HG03565 (cell line): ENCODE data around the gene NDUFA13.

ENCODE experiments used
- ATAC-seq: cut with Tn5 transposase; IDR thresholded peaks from one replicate; pipeline ENCODE4 v1.9.1; 2021; ENCODE audit warnings: mild to moderate bottlenecking, moderate library complexity; ENCODE audit not compliant: unreplicated experiment

NDUFA13 gene

GRCh38 chr19:19531951-19532805, 16.2 kb downstream of the NDUFA13 start:
- ATAC-seq, result no peak

DNA sequence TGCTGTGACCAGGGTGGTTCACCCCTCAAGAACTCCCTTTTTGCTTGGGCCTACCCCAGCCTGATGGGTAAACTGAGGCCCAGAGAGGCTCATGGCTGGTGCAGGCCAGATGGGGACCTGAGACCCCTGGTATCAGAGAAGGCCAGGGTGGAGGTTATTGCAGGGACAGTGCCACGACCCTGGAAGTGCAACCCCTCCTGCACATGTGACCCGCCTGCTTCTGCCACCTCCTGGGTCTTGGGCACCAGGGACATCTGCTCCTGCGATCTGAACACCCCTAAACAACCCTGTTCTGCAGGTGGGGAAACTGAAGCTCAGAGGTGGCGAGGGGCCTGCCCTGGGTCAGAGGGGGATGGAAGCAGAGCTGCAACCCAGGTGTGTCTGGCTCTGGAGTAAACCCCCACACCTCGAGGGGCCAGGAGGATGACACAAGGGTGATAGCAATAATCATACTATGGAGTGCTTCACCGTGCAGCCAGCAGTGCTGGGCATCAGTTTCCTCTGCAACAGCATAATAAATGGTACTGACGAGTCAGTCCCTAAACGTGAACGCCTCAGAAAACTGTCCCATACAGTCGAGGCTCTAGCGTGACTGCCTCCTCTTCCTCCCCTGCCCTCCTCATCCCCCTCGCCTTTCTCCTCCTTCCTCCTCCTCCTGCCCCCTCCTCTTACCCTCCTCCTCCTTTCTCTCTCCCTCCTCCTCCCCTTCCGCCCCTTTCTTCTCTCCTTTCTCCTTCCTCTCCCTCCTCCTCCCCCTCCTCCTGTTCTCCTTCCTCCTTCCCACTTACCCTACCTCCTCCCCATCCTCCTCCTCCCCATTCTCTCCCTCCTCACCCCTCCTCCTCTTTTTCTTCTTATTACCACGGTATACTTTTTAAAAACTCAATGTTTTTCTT, 17.0 kb downstream of the NDUFA13 start:
- no peak for ATAC-seq

GRCh38 chr19:19533841-19534240, 17.8 kb downstream of the NDUFA13 start:
- ATAC-seq, result no peak

GRCh38 chr19:19534556-19535265, 18.7 kb downstream of the NDUFA13 start:
- ATAC-seq, result no peak

- no peak for ATAC-seq
Measured at GRCh38 chr19:19535311-19536191, 19.5 kb downstream of the NDUFA13 start.

DNA sequence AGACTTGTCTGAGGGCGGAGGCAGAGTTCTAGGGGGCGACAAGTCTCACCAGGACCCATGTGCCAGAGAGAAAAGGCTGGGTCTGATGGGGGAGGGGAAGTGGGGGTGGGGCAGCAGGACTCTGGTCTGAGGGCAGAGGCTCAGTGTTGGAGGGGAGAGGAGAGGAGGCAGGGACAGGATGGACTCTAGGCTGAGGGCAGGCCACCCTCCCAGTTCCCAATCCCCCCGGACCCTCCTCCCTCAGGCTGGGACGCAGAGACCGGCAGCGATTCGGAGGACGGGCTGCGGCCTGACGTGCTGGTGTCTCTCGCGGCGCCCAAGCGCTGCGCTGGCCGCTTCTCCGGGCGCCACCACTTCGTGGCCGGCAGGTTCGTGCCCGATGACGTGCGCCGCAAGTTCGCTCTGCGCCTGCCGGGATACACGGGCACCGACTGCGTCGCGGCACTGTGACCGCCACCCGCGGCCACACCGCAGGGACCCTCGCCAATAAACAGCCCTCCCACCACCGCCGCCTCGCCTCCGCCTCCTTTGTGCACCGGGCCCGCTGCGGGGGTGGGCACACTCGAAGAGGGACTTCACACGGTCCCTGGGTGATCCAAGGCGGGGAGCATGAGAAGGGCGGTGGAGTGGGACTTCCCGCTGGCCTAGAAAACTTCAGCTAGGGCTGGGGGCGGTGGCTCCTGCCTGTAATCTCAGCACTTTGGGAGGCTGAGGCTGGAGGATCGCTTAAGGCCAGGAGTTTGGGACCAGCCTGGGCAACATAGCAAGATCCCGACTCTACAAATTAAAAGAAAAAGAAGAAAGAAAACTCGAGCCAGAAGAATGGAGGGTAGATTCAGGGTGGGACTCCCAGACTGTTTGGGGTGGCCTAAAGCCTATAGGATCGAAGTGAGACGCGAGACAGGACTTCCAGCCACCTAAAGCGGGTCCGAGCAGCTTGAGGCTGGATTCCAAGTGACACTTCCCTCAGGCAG, 21.3 kb downstream of the NDUFA13 start:
- ATAC-seq, result no peak

DNA sequence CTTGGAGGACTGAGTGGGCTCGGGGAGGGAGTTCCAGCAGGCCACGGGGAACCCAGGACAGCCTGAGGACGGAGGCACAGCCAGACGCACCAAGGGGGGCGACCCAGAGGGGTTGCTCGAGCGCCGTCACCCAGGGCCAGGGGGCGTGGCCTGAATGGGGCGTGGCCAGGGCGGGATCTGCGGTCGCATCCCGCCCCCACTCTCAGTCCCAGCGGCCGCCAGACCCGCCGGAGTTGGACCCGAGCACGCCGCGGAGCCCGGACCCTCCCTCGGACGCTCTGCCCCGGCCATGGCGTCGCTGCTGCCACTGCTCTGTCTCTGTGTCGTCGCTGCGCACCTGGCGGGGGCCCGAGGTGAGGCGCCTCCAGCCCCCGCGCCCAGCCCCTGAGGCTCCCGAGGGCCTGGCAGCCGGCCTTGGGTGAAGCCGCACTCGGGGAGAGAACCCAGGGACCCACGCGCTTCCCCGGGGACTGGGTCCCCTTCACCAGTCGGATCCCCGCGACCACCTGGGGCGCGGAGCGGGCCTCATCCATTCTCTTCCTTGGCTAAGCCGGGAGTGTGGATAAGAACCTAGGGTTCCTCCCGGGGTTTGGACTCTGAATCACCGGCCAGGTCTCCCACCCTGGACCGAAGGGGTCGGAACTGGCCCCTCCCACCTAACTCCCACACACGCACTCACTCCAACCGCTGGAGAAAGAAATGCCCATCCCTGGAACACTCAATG, 22.2 kb downstream of the NDUFA13 start, which contains the start of gene CILP2:
Gene CILP2 (plus strand): TSS at position 205 of the 724 bp plus-strand sequence. CDS start 85 bp downstream, at position 290.
- no peak for ATAC-seq

GRCh38 chr19:19538785-19539166, 22.8 kb downstream of the NDUFA13 start:
- ATAC-seq, result no peak

GRCh38 chr19:19539698-19540063, 23.7 kb downstream of the NDUFA13 start:
- ATAC-seq, result no peak

DNA sequence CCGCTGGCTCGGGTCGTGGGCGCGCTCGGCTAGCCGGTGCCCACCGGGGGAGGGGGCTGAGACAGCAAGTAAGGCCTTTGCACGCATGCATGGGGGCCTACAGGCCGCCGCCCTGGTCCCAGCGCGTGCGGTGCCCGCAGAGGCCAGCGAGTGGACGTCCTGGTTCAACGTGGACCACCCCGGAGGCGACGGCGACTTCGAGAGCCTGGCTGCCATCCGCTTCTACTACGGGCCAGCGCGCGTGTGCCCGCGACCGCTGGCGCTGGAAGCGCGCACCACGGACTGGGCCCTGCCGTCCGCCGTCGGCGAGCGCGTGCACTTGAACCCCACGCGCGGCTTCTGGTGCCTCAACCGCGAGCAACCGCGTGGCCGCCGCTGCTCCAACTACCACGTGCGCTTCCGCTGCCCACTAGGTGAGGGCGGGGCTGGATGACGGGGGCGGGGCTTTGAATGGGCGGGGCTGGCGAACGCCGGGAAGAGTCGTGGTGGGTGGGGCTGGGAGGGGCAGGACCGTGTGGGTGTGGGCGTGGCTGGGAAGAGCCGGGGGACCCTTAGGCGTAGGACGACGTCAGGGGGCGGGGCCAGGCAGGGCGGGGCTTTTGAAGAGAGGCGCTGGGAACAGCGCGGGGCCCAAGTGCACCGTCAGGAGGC, 24.2 kb downstream of the NDUFA13 start:
- ATAC-seq, result no peak

DNA sequence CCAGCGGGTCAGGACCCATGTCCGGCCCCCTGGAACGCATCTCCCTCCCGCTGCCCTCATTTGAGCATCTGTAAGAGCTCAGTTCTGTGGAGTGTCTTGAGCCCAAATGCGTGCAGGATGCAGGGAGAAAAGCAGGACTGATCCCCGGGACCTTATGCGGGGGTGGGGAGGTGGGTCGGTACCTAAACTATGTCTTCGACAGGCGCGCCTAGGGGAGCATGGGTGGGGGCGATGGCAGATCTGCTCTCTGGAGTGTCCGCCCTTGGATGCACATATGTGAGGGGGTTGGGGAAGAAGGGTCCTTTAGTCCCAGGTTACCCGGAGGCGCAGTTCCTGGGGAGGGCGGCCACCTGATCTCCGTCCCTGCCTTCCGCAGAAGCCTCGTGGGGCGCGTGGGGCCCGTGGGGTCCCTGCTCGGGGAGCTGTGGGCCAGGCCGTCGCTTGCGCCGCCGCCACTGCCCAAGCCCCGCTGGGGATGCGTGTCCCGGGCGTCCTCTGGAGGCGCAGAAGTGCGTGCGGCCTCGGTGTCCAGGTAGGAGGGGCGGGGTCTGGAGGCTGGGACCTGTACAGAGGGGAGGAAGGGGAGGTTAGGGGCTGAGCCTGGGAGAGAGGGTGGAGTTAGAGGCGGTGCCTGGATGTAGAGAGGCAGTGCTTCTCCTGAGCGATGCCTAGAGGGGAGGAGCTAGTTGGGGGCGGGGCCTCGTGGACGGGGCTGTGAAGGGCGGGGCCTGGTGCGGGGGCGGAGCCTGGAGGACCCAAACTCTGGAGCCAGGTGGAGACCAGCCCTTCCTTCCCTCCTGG, 24.9 kb downstream of the NDUFA13 start:
- ATAC-seq, result no peak

DNA sequence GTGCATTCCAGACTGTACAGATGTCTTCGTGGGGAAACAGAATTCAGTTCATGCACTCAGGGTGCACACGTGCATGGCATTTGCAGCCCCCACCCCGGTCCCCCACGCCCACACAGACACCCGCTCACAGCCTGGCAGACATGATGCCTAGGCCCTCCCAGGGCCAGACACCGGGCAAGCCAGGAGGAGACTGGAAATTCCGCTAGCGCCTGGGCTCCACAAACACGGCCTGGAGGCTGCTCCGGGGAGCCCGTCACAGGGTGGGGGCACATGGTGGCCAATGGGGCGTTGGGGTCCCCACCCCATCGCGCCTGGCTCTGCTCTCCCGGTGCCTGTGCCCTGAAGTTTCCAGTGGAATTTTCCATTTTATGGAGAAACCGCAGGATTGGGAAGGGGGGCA, 25.6 kb downstream of the NDUFA13 start:
- no peak for ATAC-seq

GRCh38 chr19:19542507-19542906, 26.5 kb downstream of the NDUFA13 start:
- no peak for ATAC-seq

DNA sequence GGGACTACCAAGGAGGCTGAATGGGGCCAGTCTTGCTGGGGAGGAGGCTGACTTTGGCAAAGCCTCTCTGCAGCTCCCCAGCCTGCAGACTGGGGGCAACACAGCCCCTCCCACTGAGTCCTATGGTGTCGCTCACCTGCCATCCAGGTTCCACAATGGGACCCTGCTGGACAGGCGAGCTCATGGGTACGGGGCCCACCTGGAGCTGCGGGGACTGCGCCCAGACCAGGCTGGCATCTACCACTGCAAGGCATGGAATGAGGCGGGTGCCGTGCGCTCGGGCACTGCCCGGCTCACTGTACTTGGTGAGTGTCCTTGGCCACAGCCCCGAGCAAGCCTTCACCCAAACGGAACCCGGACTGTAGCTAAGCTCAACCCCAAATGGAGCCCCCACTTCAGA, 27.1 kb downstream of the NDUFA13 start:
- ATAC-seq, result no peak

DNA sequence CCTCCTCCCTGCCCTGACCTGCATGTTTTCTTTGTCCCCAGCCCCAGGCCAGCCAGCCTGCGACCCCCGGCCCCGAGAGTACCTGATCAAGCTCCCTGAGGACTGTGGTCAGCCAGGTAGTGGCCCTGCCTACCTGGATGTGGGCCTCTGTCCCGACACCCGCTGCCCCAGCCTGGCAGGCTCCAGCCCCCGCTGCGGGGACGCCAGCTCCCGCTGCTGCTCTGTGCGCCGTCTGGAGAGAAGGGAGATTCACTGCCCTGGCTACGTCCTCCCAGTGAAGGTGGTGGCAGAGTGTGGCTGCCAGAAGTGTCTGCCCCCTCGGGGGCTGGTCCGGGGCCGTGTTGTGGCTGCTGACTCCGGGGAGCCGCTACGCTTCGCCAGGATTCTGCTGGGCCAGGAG, 27.6 kb downstream of the NDUFA13 start:
- no peak for ATAC-seq

DNA sequence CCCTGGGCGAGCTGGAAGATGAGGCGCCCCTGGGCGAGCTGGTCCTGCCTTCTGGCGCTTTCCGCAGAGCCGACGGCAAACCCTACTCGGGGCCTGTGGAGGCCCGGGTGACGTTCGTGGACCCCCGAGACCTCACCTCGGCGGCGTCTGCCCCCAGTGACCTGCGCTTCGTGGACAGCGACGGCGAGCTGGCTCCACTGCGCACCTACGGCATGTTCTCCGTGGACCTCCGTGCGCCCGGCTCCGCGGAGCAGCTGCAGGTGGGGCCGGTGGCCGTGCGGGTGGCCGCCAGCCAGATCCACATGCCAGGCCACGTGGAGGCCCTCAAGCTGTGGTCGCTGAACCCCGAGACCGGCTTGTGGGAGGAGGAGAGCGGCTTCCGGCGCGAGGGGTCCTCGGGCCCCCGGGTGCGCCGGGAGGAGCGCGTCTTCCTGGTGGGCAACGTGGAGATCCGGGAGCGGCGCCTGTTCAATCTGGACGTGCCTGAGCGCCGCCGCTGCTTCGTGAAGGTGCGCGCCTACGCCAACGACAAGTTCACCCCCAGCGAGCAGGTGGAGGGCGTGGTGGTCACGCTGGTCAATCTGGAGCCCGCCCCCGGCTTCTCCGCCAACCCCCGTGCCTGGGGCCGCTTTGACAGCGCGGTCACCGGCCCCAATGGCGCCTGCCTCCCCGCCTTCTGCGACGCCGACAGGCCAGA, 28.4 kb downstream of the NDUFA13 start:
- ATAC-seq, result no peak
